CD4-positive, alpha-beta T cell treated with Interleukin-6 for 4 hours (primary cell): ENCODE measurements around the gene MOSPD3.
A peak's percentile ranks its signal among the peaks of the same experiment; 100 is the strongest.

Source experiments
- DNase-seq: peaks from one replicate; pipeline ENCODE4 v3.0.0-alpha.2; 2020; ENCODE audit warnings: mixed read lengths

The MOSPD3 gene

GRCh38 chr7:100575746-100576383 lies 36.5 kb upstream of the MOSPD3 start:
- DNase-seq, result no peak

GRCh38 chr7:100576384-100576993 lies 35.9 kb upstream of the MOSPD3 start:
- no peak for DNase-seq

DNA sequence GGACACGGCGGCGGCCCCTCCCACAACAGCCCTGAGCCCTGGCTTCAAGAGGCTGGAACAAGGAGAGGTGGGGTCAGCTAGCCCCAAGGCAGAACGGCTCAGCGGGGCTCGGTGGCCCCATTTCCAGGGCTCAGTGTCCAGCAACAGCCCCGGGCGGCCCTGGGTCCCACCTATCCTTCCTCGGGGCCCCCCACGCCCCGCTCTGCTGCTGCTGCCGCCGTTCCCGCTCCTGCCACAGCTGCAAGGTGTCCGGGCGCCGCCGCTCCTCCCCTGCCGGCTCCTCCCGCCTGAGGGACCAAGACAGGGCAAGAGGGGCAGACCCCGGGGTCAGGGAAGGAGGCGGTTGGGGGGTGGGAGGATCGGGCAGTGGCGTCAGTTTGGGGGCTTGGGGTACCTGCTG lies 35.2 kb upstream of the MOSPD3 start:
- no peak for DNase-seq

GRCh38 chr7:100577507-100577906 lies 34.8 kb upstream of the MOSPD3 start:
- no peak for DNase-seq

- no peak for DNase-seq
Observed at GRCh38 chr7:100578246-100579183, 33.8 kb upstream of the MOSPD3 start.

DNA sequence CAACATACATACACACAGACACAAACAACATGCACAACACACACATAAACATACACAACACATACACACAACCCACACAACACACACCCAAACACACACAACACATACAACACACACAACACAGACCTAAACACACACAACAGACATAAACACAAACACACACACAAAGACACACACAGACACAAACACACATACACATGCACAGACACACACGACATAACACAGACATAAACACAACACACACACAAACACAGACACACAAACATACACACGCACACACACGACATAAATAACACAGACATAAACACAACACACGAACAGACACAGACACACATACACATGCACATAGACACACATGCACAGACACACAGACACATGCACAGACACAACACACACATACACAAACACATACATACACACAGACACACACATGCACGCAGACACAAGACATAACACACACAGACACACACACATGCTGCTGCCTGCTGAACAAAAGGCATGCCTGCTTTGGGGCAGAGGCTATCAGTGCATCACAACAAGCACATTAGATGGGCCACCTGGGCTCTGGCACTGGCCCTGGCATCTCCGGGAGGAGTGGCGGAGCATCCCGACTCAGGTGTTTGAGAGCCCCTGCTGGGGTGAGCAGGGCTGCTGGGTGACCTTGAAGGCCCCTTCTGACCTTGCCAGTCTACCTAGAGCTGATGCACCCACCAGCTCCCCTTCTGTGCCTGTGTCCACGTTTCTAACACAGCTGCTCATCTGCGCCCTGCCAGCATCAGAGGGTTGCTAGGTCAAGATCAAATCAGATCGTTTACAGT lies 31.7 kb upstream of the MOSPD3 start:
- no peak for DNase-seq

DNA sequence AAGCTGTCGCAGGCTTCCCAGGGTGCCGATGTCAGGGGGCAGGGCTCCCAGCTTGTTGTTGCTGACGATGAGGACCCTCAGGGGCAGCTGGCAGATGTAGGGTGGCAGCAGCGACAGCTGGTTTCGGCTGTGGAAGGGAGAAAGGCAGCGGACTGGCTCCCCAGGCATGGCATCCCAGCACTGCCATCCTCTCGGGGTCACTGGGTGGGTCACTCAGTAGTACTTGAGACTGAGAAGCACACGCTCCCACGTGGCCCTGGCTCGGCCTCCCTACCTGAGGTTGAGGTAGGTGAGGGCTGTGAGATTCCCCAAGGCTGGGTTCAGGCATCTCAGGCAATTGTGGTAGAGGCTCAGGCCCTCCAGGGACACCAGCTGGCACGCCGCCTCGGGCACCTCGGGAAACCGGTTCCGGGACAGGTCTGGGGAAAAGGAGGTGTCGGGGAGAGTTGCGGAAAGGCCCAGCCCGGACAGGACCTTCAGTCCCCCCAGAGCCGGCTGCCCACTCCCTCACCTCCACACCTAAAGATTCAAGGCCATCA lies 30.2 kb upstream of the MOSPD3 start:
- no peak for DNase-seq

DNA sequence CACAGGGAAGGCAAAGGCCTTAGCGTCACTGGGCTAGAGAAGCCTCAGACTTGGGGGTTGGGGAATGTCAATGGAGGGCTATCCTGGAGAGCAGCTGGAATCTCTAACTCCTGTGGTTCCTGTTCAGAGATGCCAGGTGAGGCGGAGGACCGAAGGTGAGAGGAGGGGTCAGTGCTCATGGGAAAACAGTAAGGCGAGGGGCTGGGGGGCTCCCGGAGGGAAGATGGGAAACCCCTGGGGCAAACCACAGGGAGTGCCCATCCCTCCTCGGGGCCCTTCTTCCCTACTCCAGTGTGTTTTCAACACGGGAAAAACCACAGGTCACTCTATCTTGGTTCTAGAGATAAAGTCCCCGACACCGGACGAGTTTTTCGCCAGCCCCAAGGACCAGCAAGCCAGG lies 29.7 kb upstream of the MOSPD3 start:
- DNase-seq, result no peak

DNA sequence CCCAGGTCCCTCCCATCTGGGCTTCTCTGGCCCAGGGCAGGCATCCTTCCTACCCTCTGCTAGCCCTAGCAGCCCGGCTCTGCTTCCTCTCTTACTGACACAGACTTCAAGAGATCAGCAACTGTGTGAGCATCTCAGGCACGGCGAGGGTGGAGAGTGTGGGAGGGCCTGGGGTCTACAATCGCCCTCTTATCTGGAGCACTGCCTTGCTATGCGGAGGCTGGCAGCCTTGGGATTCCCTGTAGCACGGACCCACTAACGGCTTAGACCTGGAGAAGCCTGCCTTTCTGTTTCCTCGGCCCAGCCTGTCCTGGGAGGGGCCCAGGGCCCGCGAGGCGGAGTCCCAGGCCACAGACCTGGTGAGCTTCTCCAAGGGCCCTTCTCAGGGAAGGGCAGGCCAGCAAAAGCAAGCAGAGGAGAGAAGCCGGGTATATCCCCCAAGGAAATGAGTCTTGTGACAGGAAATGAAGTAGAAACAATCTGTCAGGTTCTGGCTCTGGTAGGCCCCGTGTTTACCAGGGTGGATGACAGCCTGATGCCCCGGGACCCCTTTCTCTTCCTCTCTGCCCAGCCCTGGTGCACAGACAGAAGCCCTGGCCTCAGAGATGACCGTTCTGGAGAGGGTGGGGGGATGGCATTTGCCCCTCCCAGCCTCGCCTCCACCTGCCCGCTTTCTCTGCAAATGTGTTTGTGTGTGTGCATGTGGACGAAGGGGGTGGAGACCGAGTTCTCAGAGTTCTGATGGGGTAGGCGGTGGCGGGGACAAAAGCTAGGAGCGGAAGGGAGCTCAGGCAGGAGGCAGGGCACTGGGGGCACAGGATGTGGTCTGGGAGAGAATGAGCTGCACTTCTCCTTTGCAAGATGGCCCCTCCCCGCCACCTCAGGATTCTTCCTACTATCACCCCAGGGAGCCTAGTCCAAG lies 28.9 kb upstream of the MOSPD3 start:
- peak; percentile 77 for DNase-seq

- no peak for DNase-seq
Observed at GRCh38 chr7:100584054-100584682, 28.2 kb upstream of the MOSPD3 start.

DNA sequence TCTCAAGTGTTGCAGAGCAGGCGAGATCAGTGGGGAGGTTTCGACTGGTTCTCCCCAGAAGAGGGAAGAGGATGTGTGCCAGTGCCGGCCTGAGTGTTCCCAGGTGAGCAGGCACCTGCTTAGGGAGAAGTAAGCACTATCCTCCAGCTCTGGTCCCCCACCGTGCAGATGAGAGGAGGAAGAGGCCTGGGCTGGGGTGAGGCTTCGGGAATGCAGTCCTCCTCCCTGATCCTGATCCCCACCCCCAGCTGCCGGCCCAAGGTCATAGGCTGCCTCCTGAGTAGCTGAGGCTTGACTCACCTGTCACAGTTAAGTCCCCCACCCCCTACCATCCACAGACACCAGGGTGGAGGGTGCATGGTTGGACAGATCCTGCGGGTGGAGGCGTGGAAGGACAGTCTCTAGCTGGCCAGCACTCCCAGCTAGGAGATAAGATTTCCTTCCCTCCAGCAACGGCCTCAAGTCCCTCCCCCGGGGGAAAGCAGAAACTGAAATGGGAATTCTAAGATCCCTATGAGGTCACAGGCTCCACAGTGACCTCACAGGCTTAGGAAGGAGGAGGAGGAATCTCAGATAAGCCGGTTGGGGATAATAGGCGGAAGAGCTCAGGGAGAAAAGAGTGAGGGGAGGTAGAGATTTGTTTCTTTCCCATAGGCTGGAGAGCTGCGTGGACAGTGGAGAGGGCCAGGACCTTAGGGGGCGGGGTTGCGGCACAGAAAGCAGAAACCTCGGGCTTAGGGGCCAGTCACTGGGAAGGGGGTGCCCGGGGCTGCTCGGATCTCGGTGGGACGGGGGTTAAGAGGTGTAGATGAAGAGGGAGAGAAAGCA lies 27.4 kb upstream of the MOSPD3 start:
- DNase-seq, result no peak

GRCh38 chr7:100585511-100586265 lies 26.7 kb upstream of the MOSPD3 start, which contains the start of gene LRCH4:
TSS of gene LRCH4 (minus strand) at chr7:100586129. CDS start at chr7:100586100, 29 bp downstream.
- DNase-seq, result peak; percentile 69

DNA sequence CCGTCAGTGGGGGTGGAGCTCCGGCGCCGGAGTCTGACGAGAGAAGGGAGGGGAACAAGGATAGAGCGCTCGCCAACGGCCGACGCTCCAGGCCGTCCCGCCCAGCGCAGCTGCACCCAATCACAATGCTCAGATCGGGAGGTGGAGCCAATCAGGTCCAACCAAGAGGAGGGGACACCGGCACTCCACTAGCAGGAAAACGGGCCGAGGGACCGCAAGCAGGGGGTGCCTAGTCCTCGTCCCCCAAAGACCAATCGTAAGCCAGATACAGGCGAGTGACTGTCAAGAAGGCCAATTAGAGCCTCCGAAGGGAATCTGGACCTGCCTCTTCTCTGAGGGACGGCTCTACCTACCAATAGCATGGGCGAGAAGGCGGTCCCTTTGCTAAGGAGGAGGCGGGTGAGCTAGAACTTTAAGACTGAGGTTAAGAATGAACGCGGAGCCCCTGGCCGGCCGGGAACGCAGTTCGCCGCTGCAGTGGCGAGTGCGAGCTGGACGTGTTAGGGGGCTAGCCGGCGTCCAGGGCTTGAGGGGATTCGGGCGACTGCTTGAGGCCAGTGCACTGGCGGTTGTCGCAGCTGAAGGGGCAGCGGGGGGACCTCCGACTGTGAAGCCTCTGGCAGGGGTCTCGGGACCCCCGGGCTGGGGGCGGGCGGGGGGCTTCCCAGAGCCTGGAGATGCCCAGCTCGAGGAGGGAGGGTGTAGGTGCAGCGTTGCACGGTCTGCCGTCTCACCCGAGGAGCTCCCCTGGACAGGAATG lies 25.9 kb upstream of the MOSPD3 start, which contains the start of gene FBXO24:
Gene FBXO24, plus strand, starts transcription at position 63 of the 760 bp plus-strand sequence. Its CDS starts 298 bp downstream, at position 361.
- peak; percentile 100 for DNase-seq

DNA sequence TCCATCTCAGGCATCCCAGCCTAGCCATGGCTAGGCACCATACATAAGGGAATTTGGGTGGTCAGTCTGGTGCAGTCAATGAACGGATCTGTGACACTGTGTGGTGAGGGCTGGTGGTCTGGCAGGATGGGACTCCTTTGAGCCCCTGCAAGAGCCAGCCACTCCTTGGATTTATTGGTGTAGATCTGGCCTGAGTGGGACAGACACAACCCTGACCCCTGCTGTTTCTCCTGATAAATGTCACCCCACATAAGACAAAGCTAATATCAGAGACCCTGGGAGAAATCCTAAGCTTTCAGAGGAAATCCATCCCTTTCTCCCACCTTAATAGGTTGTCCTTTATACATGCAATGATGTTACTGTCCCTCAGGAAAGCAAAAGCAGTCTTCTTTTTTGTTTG lies 23.9 kb upstream of the MOSPD3 start:
- no peak for DNase-seq

DNA sequence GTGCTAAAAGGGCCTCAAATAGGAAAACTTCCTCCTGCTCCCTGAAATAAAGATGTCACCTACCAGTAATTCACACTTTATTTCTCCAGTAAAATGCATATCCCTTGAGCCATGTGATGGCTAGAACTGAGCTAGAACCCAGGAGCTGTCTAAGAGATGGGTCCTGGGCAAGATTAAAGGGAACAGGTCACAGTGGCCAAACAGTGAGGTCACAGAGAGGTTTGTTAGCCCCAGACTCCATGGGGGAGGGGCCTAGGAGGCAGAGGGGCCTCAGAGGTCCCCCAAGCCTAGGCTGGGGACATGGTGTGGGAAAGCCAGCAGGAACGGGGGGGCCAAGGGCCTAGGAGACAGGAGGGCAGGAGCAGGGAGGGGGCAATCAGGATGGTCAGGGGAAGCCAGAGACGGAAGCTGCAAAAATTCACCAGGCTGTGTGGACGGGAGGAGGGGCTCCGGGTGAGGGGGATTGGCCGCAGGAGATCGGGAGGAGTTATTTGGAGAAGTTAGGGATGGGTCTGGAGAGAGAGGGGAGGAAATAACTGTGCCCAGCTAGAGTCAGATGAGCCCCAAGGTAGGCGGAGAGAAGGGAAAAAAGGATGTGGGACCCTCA lies 22.9 kb upstream of the MOSPD3 start:
- DNase-seq, result no peak

- DNase-seq, result no peak
Observed at GRCh38 chr7:100590077-100590737, 22.1 kb upstream of the MOSPD3 start.

GRCh38 chr7:100591596-100591995 lies 20.7 kb upstream of the MOSPD3 start:
- DNase-seq, result no peak
